Neural cell (in vitro differentiated cells): Measurements from ENCODE around the gene TMEM255B. TPM values are rescaled to one million over a fixed set of nuclear protein-coding genes. Genes with fewer than 3 reads are reported as not detected.
"Not testable (repeated sequence)": the region's sequence is repeated elsewhere in the genome, so short reads cannot be mapped to it uniquely, and the experiment has no call there.

Source experiments
- H2AFZ ChIP-seq: fragments of 200-600, 300-800 bp; sonication (generic), shearing (Covaris generic); 2 replicates; pipeline ENCODE4 v1.6.0; 2014; ENCODE audit warnings: low read depth, mild to moderate bottlenecking, antibody characterized with exemption, low read length, moderate library complexity
- H3F3A ChIP-seq: fragments of 200-600 bp; shearing (Covaris generic); 2 replicates; pipeline ENCODE4 v1.6.1; 2016; ENCODE audit warnings: mild to moderate bottlenecking, moderate library complexity, mixed read lengths, antibody characterized with exemption, low read length; ENCODE audit not compliant: insufficient read depth, poor library complexity, severe bottlenecking
- H3K27ac ChIP-seq: fragments of 200-600, 300-800 bp; sonication (generic), shearing (Covaris generic); 2 replicates; pipeline ENCODE4 v1.5.1; 2014; ENCODE audit warnings: mild to moderate bottlenecking, low read length, moderate library complexity
- H3K27me3 ChIP-seq: fragments of 300-800, 200-600 bp; sonication (generic), shearing (Covaris generic); 2 replicates; pipeline ENCODE4 v1.6.0; 2014; ENCODE audit warnings: mild to moderate bottlenecking, low read depth, low read length, moderate library complexity; ENCODE audit not compliant: insufficient read depth
- H3K36me3 ChIP-seq: fragments of 300-800, 200-600 bp; sonication (generic), shearing (Covaris generic); 2 replicates; pipeline ENCODE4 v1.5.1; 2014; ENCODE audit warnings: mild to moderate bottlenecking, antibody characterized with exemption, low read length, moderate library complexity; ENCODE audit not compliant: insufficient read depth
- H3K4me2 ChIP-seq: fragments of 300-800, 200-600 bp; sonication (generic), shearing (Covaris generic); 2 replicates; pipeline ENCODE4 v1.6.0; 2014; ENCODE audit warnings: mild to moderate bottlenecking, low read length
- H3K4me3 ChIP-seq: fragments of 300-800, 200-600 bp; sonication (generic), shearing (Covaris generic); 2 replicates; pipeline ENCODE4 v1.5.1; 2014; ENCODE audit warnings: mild to moderate bottlenecking, low read length, moderate library complexity
- H3K79me2 ChIP-seq: fragments of 200-600 bp; shearing (Covaris generic); replicated peaks from 2 replicates; pipeline ENCODE4 v1.6.0; 2014; ENCODE audit warnings: mild to moderate bottlenecking, low read length, moderate library complexity; ENCODE audit not compliant: insufficient read depth
- H3K9ac ChIP-seq: fragments of 300-800, 200-600 bp; sonication (generic), shearing (Covaris generic); 2 replicates; pipeline ENCODE4 v1.6.1; 2016; ENCODE audit warnings: mild to moderate bottlenecking, low read length, mixed read lengths
- H3K9me2 ChIP-seq: fragments of 200-600 bp; shearing (Covaris generic); 2 replicates; pipeline ENCODE4 v1.6.1; 2016; ENCODE audit warnings: mild to moderate bottlenecking, low read length, mixed read lengths; ENCODE audit not compliant: insufficient read depth
- H3K9me3 ChIP-seq: fragments of 200-600, 300-800 bp; sonication (generic), shearing (Covaris generic); 2 replicates; pipeline ENCODE4 v1.6.1; 2016; ENCODE audit warnings: mild to moderate bottlenecking, mixed run types, low read length, moderate library complexity, mixed read lengths
- H4K20me1 ChIP-seq: fragments of 200-600 bp; shearing (Covaris generic); 2 replicates; pipeline ENCODE4 v1.6.1; 2016; ENCODE audit warnings: mild to moderate bottlenecking, mixed run types; ENCODE audit not compliant: insufficient read depth
- CTCF ChIP-seq: fragments of 450-650 bp; IDR thresholded peaks from 2 replicates; pipeline ENCODE4 v1.5.1; 2014; ENCODE audit warnings: antibody characterized with exemption, mild to moderate bottlenecking, moderate library complexity; ENCODE audit not compliant: poor library complexity, severe bottlenecking
- EP300 ChIP-seq: fragments of 450-650 bp; conservative IDR thresholded peaks from 2 replicates; pipeline ENCODE4 v1.6.1; 2014; ENCODE audit warnings: antibody characterized with exemption, mild to moderate bottlenecking, moderate library complexity; ENCODE audit not compliant: poor library complexity, severe bottlenecking
- EZH2 ChIP-seq: fragments of 200-600, 300-800 bp; shearing (Covaris generic), sonication (generic); IDR thresholded peaks from 2 replicates; pipeline ENCODE4 v1.6.1; 2014; ENCODE audit warnings: antibody characterized with exemption, low read length, borderline replicate concordance, mild to moderate bottlenecking; ENCODE audit not compliant: insufficient read depth, poor library complexity, severe bottlenecking
- MXI1 ChIP-seq: fragments of 450-650 bp; conservative IDR thresholded peaks from 2 replicates; pipeline ENCODE4 v1.6.1; 2014; ENCODE audit warnings: antibody characterized with exemption, mild to moderate bottlenecking; ENCODE audit not compliant: poor library complexity, severe bottlenecking
- POLR2AphosphoS5 ChIP-seq: IDR thresholded peaks from 2 replicates; pipeline ENCODE4 v1.6.1; 2012
- RAD21 ChIP-seq: fragments of 450-650 bp; conservative IDR thresholded peaks from 2 replicates; pipeline ENCODE4 v1.6.1; 2014; ENCODE audit warnings: antibody characterized with exemption, mild to moderate bottlenecking, moderate library complexity
- SMC3 ChIP-seq: fragments of 450-650 bp; conservative IDR thresholded peaks from 2 replicates; pipeline ENCODE4 v1.6.1; 2014; ENCODE audit warnings: antibody characterized with exemption, mild to moderate bottlenecking, moderate library complexity; ENCODE audit not compliant: poor library complexity
- TAF1 ChIP-seq: IDR thresholded peaks from 2 replicates; pipeline ENCODE4 v1.6.1; 2012; ENCODE audit warnings: low read depth
- polyA plus RNA-seq: library from polyadenylated mRNA; depleted of rRNA; stranded (reverse); fragments of >200 nt; gene quantifications from 2 replicates; pipeline ENCODE4 v1.2.3, GENCODE V29; 2014
- TF ChIP-seq, protein P1 (sequence below): IDR thresholded peaks from 2 replicates; pipeline ENCODE4 v1.6.1; 2012; ENCODE audit warnings: borderline replicate concordance

Gene TMEM255B
- polyA plus RNA-seq, 1 donor from 2014 or later: not detected

DNA sequence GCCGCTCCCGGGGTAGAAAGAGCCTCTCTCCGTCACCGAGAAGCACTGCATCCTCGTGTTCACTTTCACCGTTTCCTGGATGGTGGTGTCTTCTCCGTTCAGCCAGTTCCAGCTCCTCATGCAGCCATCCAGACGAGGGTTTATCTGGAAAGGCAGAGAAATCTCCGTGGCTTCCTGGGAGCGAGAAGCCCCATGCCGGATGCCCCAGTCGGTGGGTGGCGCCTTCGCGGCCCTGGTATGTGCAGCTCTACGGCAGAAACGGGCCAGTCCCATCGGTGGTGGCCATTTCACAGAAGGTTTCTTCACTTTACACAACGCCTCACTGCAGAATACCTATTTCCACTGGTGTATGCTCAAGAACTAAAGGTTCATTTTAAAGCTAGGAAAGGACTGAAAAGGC lies 68.0 kb downstream of the TMEM255B start:
- Histone ChIP-seq H3K36me3 (no peaks in the 10 kb centered on the region), H2AFZ (no peak overlapping the region), H3K9me3 (no peaks in the 10 kb centered on the region), H3F3A (no peaks in the 10 kb centered on the region), H3K27me3 (no peaks in the 10 kb centered on the region), H3K9me2 (no peaks in the 10 kb centered on the region), H3K4me2 (no peak overlapping the region), H3K79me2 (no peaks in the 10 kb centered on the region), H3K27ac (no peak overlapping the region), H3K4me3 (no peak overlapping the region), H3K9ac (no peak overlapping the region), H4K20me1 (no peaks in the 10 kb centered on the region)
- TF ChIP-seq TAF1: no peak
- TF ChIP-seq EZH2: no peak

DNA sequence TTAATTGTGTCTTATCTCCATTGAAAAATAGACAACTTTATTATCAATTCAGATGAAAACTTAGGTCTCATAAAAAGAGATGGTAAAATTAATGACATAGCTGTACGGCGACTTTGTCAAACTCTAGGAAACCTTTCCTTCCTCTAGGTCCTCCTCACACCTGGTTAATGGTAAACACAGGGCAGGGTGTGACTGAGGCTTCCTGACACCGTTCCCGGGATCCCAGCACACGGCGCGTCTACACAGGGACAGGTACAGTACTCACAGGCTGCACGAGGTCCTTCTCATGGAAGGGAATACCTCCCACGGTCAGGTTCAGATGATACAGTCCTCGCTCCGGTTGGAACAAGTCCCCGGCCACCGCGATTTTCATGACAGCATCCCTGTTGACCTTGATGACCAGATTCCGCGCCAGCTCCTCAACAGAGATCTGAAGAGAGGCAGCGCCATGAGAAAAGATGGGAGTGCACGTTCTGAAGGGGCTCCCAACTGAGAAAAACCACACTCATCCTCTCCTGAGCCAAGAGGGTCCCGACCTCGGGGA lies 69.3 kb downstream of the TMEM255B start:
- no peaks in the 10 kb centered on the region for H3K9me2 ChIP-seq
- no peak overlapping the region for H3K4me3 ChIP-seq
- H3K27me3 ChIP-seq: no peaks in the 10 kb centered on the region
- TF ChIP-seq POLR2AphosphoS5: no peak
- no peak for TF ChIP-seq MXI1
- no peak for TF ChIP-seq RAD21
- TF ChIP-seq EZH2: no peak
- no peak for TF ChIP-seq CTCF
- TF ChIP-seq, protein P1, sequence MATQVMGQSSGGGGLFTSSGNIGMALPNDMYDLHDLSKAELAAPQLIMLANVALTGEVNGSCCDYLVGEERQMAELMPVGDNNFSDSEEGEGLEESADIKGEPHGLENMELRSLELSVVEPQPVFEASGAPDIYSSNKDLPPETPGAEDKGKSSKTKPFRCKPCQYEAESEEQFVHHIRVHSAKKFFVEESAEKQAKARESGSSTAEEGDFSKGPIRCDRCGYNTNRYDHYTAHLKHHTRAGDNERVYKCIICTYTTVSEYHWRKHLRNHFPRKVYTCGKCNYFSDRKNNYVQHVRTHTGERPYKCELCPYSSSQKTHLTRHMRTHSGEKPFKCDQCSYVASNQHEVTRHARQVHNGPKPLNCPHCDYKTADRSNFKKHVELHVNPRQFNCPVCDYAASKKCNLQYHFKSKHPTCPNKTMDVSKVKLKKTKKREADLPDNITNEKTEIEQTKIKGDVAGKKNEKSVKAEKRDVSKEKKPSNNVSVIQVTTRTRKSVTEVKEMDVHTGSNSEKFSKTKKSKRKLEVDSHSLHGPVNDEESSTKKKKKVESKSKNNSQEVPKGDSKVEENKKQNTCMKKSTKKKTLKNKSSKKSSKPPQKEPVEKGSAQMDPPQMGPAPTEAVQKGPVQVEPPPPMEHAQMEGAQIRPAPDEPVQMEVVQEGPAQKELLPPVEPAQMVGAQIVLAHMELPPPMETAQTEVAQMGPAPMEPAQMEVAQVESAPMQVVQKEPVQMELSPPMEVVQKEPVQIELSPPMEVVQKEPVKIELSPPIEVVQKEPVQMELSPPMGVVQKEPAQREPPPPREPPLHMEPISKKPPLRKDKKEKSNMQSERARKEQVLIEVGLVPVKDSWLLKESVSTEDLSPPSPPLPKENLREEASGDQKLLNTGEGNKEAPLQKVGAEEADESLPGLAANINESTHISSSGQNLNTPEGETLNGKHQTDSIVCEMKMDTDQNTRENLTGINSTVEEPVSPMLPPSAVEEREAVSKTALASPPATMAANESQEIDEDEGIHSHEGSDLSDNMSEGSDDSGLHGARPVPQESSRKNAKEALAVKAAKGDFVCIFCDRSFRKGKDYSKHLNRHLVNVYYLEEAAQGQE: no peak
- TF ChIP-seq EP300: no peak
- TF ChIP-seq TAF1: no peak
- no peak for TF ChIP-seq SMC3
- no peak overlapping the region for H2AFZ ChIP-seq
- H3K9me3 ChIP-seq: no peaks in the 10 kb centered on the region
- no peak overlapping the region for H3K27ac ChIP-seq
- H3K79me2 ChIP-seq: no peaks in the 10 kb centered on the region
- no peak overlapping the region for H3K4me2 ChIP-seq
- H4K20me1 ChIP-seq: no peaks in the 10 kb centered on the region
- no peaks in the 10 kb centered on the region for H3K36me3 ChIP-seq
- no peak overlapping the region for H3K9ac ChIP-seq
- H3F3A ChIP-seq: no peaks in the 10 kb centered on the region

GRCh38 chr13:113830426-113830950 lies 71.5 kb downstream of the TMEM255B start:
- not testable (repeated sequence) for H3K27ac ChIP-seq, H4K20me1 ChIP-seq, H2AFZ ChIP-seq

More at GRCh38 chr13:113830426-113830950, 71.5 kb downstream of the TMEM255B start:
- H3K9me2 ChIP-seq, H3K4me3 ChIP-seq, H3K36me3 ChIP-seq, H3F3A ChIP-seq, H3K4me2 ChIP-seq, H3K9ac ChIP-seq, H3K27me3 ChIP-seq, H3K9me3 ChIP-seq, H3K79me2 ChIP-seq: not testable (repeated sequence)
